Cardiac muscle cell (in vitro differentiated cells and primary cell): Measurements from ENCODE around the gene ADGRL3. TPM values are rescaled to one million over a fixed set of nuclear protein-coding genes. Genes with fewer than 3 reads are reported as not detected.

Source experiments
- DNase-seq, 2 donors: peaks; one replicate each; pipeline versions ENCODE4 v3.0.0 to v3.0.0-alpha.2; 2010 to 2017; ENCODE audit warnings: low read depth in 1 of 2, low spot score in 1 of 2
- H3K27ac ChIP-seq: fragments of 200-600 bp; sonication (generic); 2 replicates; pipeline ENCODE4 v1.5.1; 2016
- H3K27me3 ChIP-seq: fragments of 200-600 bp; sonication (generic); 2 replicates; pipeline ENCODE4 v1.6.0; 2016; ENCODE audit warnings: control low read depth
- H3K36me3 ChIP-seq: fragments of 200-600 bp; sonication (generic); 2 replicates; pipeline ENCODE4 v1.5.1; 2016; ENCODE audit warnings: control low read depth
- H3K4me1 ChIP-seq: fragments of 200-600 bp; sonication (generic); 2 replicates; pipeline ENCODE4 v1.8.1; 2017; ENCODE audit warnings: low read depth, mild to moderate bottlenecking, mixed run types
- H3K4me3 ChIP-seq: fragments of 200-600 bp; sonication (generic); 2 replicates; pipeline ENCODE4 v1.5.1; 2016; ENCODE audit warnings: mild to moderate bottlenecking
- H3K9me3 ChIP-seq: fragments of 200-600 bp; sonication (generic); 2 replicates; pipeline ENCODE4 v1.5.1; 2017; ENCODE audit warnings: low read depth, mild to moderate bottlenecking, control low read depth
- polyA plus RNA-seq: library from polyadenylated mRNA; unstranded; fragments of >200 nt; fragmentation: Nextera tagmentation; extraction: Ambion mirVana; gene quantifications from 2 replicates; pipeline ENCODE4 v1.2.1, GENCODE V29; 2016
- total RNA-seq: library from RNA; depleted of rRNA; stranded (reverse); fragments of >200 nt; gene quantifications from 2 replicates; pipeline ENCODE4 v1.2.3, GENCODE V29; 2016
- TF ChIP-seq, protein P1 (sequence below): IDR thresholded peaks from 2 replicates; pipeline ENCODE4 v1.5.1; 2012; ENCODE audit warnings: low read depth, mild to moderate bottlenecking, low read length

Gene ADGRL3
- total and polyA plus RNA-seq, 2 experiments from 2014 or later, result 2.4 to 4.8 TPM

DNA sequence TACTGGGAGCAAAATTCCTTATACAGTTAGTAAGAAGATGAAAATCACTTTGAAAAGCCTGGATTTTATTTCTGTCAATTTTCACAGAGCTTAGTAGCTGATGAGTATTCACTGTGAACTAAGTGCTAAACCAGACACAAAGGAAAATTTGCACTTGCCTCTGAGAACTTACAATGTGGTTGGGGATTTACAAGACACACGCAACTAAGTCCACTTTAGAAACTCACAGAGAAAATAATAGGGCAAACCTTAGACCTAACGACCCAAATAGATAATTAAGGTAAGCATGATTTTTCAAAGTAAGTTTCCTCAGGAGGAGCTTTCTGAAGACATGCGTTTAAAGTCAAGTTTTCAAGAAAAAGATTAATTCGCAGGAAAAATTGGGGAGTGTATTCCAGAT, 708.9 kb downstream of the ADGRL3 start:
- TF ChIP-seq, protein P1, sequence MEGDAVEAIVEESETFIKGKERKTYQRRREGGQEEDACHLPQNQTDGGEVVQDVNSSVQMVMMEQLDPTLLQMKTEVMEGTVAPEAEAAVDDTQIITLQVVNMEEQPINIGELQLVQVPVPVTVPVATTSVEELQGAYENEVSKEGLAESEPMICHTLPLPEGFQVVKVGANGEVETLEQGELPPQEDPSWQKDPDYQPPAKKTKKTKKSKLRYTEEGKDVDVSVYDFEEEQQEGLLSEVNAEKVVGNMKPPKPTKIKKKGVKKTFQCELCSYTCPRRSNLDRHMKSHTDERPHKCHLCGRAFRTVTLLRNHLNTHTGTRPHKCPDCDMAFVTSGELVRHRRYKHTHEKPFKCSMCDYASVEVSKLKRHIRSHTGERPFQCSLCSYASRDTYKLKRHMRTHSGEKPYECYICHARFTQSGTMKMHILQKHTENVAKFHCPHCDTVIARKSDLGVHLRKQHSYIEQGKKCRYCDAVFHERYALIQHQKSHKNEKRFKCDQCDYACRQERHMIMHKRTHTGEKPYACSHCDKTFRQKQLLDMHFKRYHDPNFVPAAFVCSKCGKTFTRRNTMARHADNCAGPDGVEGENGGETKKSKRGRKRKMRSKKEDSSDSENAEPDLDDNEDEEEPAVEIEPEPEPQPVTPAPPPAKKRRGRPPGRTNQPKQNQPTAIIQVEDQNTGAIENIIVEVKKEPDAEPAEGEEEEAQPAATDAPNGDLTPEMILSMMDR, result no peak
- Histone ChIP-seq H3K27ac (no peak overlapping the region), H3K9me3 (no peaks in the 10 kb centered on the region)

DNA sequence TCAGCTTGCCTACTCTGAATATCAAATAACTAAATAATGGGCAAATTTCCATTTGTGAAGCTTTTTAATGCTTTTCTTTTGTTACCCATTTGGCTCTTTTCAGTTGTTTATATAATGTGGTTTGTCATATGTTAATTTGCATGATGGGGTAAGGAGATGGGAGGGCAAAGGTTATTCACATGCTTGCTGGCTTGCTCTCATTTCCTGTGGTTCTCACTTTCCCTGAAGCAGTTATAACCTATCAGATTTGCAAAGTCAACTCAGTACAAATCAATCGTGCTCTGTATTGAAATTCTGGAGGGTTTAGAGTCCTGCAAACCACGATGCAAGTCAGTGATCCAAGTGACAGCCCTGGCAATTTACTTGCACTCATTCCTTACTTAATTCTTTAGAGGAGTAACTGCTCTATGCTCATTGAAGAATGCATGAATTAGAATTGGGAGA, 711.2 kb downstream of the ADGRL3 start:
- TF ChIP-seq, protein P1, result no peak
- no peak overlapping the region for H3K27ac ChIP-seq
- DNase-seq, result no peak
- no peaks in the 10 kb centered on the region for H3K4me1 ChIP-seq
- H3K9me3 ChIP-seq, result no peaks in the 10 kb centered on the region
- peaks cover 10% of the 10 kb centered on the region for H3K27me3 ChIP-seq
- H3K4me3 ChIP-seq, result no peak overlapping the region
- no peaks in the 10 kb centered on the region for H3K36me3 ChIP-seq

More for the DNA sequence above, 708.9 kb downstream of the ADGRL3 start:
- DNase-seq, result no peak
- peaks cover 6% of the 10 kb centered on the region for H3K27me3 ChIP-seq
- H3K4me3 ChIP-seq, result no peak overlapping the region
- no peaks in the 10 kb centered on the region for H3K4me1 ChIP-seq
- no peaks in the 10 kb centered on the region for H3K36me3 ChIP-seq

DNA sequence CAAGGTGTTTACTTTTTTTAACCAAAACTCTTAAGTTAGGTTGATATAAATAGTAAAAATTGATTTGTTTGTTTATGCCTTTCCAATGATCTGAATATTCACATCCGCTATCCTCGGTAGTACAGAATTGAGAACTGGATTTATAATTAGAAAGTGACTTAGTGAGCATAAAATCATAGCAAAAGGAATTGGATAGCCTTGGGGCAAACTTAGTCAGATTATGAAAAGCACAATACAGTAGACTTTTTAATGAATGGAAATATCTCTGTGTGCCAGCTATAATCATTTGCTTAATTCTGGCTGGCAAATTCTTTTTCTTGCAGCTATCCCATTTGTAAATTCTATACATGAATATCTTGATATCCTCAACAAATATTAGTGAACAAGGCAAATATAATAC, 713.5 kb downstream of the ADGRL3 start:
- H3K4me3 ChIP-seq, result no peak overlapping the region
- TF ChIP-seq, protein P1, result no peak

DNA sequence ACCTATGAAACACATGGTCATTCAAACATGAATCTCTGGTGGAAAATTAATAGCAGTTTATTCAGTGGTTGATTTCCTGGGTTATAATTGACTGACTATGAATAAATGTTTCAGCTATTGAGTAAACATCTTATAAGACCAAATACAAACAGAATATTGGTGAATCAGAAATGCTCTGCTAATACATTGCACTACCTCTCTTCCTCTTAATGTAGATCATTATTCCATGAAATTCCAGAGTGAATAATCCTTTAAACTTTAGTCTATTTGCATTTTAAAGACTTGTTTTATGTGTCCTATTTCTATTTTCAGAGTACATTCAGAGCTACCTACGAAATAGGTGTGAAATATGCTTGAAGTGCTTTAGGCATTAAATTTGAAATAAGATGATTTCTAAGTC, 715.4 kb downstream of the ADGRL3 start:
- Histone ChIP-seq H3K36me3 (no peaks in the 10 kb centered on the region), H3K4me3 (no peak overlapping the region), H3K27me3 (peaks cover 32% of the 10 kb centered on the region), H3K9me3 (no peaks in the 10 kb centered on the region), H3K27ac (no peak overlapping the region), H3K4me1 (no peaks in the 10 kb centered on the region)
- TF ChIP-seq, protein P1, result no peak
- DNase-seq, result no peak

More for the DNA sequence above, 713.5 kb downstream of the ADGRL3 start:
- H3K27ac ChIP-seq, result no peak overlapping the region
- H3K4me1 ChIP-seq, result no peaks in the 10 kb centered on the region
- no peak for DNase-seq
- H3K36me3 ChIP-seq, result no peaks in the 10 kb centered on the region
- no peaks in the 10 kb centered on the region for H3K9me3 ChIP-seq
- H3K27me3 ChIP-seq, result peaks cover 16% of the 10 kb centered on the region

DNA sequence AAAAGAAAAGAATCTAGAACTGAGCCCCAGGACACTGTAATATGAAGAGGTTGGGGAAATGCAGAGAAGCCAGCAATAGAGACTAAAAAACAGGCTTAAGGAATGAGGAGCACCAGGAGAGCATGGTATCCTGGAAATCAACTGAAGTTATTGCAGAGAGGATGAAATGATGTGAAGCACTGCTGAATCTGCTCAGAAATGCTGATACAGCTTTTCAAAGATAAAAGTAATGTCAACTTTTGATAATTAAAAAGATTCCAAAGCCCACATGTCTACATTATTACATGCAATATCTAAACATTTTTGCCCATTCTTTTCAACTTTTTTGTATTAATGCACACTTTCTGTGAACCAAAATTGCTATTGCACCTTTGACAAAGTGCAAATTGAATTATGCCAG, 718.4 kb downstream of the ADGRL3 start:
- H3K27ac ChIP-seq, result no peak overlapping the region
- TF ChIP-seq, protein P1, result no peak
- no peak for DNase-seq
- H3K36me3 ChIP-seq, result no peaks in the 10 kb centered on the region
- no peaks in the 10 kb centered on the region for H3K9me3 ChIP-seq
- H3K4me1 ChIP-seq, result no peaks in the 10 kb centered on the region
- H3K4me3 ChIP-seq, result no peak overlapping the region
- peaks cover 38% of the 10 kb centered on the region for H3K27me3 ChIP-seq

DNA sequence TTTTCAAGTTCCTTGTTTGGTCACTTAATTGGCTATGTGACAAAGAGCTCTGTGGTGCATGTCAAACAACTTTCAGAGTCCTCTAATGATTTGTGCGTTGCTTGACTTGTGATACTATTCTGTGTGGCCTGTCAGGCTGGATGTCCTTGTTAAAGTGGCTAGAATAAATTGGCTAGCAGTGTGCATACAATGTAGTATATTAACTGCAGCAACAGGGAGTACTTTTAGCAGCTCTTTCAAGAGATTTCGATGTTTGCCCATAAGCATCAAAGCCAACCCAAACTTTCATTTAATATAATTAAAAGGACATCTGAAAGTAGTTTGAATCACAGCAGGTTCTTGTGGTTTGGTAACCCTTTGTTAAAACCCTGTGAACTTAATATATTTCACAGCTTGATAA, 718.9 kb downstream of the ADGRL3 start:
- Histone ChIP-seq H3K4me3 (no peak overlapping the region), H3K4me1 (no peaks in the 10 kb centered on the region), H3K36me3 (no peaks in the 10 kb centered on the region), H3K27ac (no peak overlapping the region), H3K27me3 (peaks cover 33% of the 10 kb centered on the region), H3K9me3 (no peaks in the 10 kb centered on the region)
- TF ChIP-seq, protein P1, result no peak
- no peak for DNase-seq
